NCI-H2107 (cell line): ENCODE data around the gene ZSCAN5A.
A peak's percentile ranks its signal among the peaks of the same experiment; 100 is the strongest.
"Not testable (repeated sequence)": the region's sequence is repeated elsewhere in the genome, so short reads cannot be mapped to it uniquely, and the experiment has no call there.

Experiments used
- DNase-seq: peaks from one replicate; lab custom pipeline; 2025; lab: John Stamatoyannopoulos, UW

Gene ZSCAN5A

GRCh38 chr19:56315077-56315828 lies 614 bp upstream of the ZSCAN5A start:
- DNase-seq = peak; percentile 87

- no peak for DNase-seq
Measured at GRCh38 chr19:56314018-56314380, 640 bp downstream of the ZSCAN5A start.

GRCh38 chr19:56312787-56313657 lies 1.6 kb downstream of the ZSCAN5A start:
- no peak for DNase-seq

GRCh38 chr19:56312342-56312741 lies 2.3 kb downstream of the ZSCAN5A start:
- no peak for DNase-seq

- DNase-seq = no peak
Measured at GRCh38 chr19:56310462-56310861, 4.2 kb downstream of the ZSCAN5A start.

GRCh38 chr19:56309511-56310185 lies 5.0 kb downstream of the ZSCAN5A start:
- no peak for DNase-seq

- no peak for DNase-seq
Measured at GRCh38 chr19:56308792-56309191, 5.8 kb downstream of the ZSCAN5A start.

GRCh38 chr19:56307062-56307461 lies 7.6 kb downstream of the ZSCAN5A start:
- not testable (repeated sequence) for DNase-seq

- no peak for DNase-seq
Measured at GRCh38 chr19:56306016-56306415, 8.6 kb downstream of the ZSCAN5A start.

- no peak for DNase-seq
Measured at GRCh38 chr19:56304243-56304642, 10.4 kb downstream of the ZSCAN5A start.

GRCh38 chr19:56301886-56302620 lies 12.6 kb downstream of the ZSCAN5A start:
- DNase-seq = no peak

GRCh38 chr19:56301155-56301554 lies 13.5 kb downstream of the ZSCAN5A start:
- no peak for DNase-seq

- no peak for DNase-seq
Measured at GRCh38 chr19:56299688-56300087, 15.0 kb downstream of the ZSCAN5A start.

GRCh38 chr19:56297010-56297409 lies 17.6 kb downstream of the ZSCAN5A start:
- no peak for DNase-seq

GRCh38 chr19:56295531-56296455 lies 18.8 kb downstream of the ZSCAN5A start:
- DNase-seq = no peak

- DNase-seq = peak; percentile 62
Measured at GRCh38 chr19:56294549-56294948, 20.1 kb downstream of the ZSCAN5A start.

- no peak for DNase-seq
Measured at GRCh38 chr19:56291867-56292266, 22.8 kb downstream of the ZSCAN5A start.

- no peak for DNase-seq
Measured at GRCh38 chr19:56290104-56290503, 24.5 kb downstream of the ZSCAN5A start.

- DNase-seq = no peak
Measured at GRCh38 chr19:56284746-56285145, 29.9 kb downstream of the ZSCAN5A start.

GRCh38 chr19:56282809-56283208 lies 31.8 kb downstream of the ZSCAN5A start:
- DNase-seq = no peak

- DNase-seq = no peak
Measured at GRCh38 chr19:56273563-56274117, 41.0 kb downstream of the ZSCAN5A start.
